HG03442 (cell line): Measurements from ENCODE around the gene DOCK11.
A peak's percentile ranks its signal among the peaks of the same experiment; 100 is the strongest.
"Not testable (repeated sequence)": the region's sequence is repeated elsewhere in the genome, so short reads cannot be mapped to it uniquely, and the experiment has no call there.

Source experiments
- ATAC-seq: cut with Tn5 transposase; IDR thresholded peaks from one replicate; pipeline ENCODE4 v1.9.1; 2021; ENCODE audit warnings: mild to moderate bottlenecking, moderate library complexity; ENCODE audit not compliant: unreplicated experiment

The DOCK11 gene

DNA sequence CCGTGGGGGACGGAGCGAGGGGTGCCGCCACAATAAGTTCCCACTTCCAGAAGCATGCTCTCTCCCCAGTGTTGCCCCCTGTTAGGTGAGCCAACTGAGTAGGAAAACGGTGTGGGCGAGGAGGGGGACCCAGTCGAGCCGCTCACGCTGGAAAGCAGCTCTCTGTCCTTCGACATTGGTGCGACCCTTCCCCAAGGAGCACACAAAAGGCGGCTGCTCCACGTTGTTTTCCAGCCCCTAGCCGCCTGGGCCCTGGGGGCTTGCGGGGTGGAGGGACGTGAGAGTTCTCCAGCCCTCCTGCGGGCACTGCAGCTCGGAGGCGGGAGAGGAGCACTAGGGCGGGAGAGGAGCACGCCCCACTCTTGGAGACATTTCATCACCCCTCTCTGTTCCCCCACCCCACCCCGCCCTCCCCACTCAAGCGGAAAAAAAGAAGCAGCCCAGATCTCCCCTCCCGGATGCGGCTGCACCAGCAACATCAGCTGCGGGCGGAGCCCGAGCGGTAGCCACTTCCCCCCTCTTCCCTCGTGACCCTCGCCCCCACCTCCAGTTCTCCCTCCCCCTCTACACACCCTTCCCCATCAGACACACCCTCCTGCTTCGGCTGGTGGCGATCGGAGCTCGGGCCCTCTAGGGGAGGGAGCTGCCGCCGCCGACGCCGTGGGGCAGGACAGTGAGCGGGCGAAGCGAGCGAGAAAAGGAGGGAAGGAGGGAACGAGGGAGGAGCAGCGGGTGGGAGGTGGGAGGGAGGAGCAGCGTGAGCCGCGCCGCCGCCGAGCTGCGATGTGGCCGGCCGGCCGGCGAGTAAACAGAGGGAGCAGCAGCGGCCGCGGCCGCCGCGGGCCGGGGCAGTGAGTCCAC, at the start of gene DOCK11:
Gene DOCK11, plus strand, starts transcription at position 755 of the 861 bp plus-strand sequence. CDS start 157 bp downstream, outside the sequence.
- peak; percentile 62 for ATAC-seq

DNA sequence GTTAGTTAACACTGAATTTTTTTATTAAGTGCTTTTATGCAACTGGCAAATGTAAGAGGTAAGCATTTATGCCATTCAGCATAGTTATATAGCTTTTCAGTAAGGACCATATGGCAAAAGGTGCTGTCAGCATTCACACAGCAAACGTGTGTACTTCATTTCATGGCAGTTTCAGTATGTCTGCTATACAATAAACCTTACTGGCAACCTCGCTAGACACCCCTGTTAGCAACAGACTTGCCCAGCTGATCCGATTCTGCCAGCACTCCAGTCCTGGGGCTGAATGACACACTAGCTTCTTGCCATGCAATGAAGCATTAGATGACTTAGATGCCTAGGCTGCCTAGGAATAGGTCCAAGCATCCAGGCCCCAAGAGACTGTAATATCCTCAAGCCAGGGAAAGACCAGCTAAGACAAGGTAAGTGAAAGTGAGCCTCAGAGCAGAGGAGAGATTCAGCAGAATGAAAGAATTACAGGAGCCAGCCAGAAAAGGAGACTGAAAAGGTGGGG, 47.3 kb upstream of the DOCK11 start:
- ATAC-seq: no peak

DNA sequence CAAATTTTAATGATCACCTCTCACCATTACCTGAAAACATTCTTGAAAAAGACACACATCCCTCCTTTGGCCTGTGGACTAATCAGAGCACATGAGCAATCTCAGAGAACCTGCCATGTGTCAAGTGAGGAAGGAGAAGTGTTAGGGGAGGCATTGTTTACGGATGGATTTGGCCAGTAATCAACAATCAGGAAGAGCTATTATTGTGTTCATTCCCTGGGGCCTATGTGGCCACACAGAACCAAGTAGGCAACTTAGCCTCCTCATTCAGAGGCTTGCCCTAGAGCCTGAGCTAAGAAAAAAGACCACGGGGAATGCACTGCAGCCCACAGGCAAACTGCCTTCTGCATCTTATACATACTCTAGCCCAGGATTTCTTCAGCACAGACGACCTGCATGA, 40.6 kb upstream of the DOCK11 start:
- no peak for ATAC-seq

DNA sequence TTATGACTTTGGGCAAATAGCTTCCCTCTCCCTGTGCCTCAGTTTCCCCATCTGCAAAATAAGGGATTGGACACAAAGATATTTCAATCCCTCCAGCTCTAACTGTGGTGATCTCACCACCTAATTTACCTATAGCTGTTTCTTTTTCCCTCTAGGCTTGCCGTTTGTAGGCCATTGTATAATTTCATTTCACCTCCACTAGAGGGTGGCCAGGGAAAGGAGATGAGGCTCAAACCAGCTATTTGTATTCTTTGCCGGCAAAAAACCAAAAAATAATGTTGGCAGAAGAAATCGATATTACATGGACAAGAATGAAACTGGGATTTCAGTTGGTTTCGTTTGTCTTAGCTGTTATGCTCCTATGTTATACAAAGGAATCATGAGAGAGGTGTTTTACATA, 36.1 kb upstream of the DOCK11 start:
- ATAC-seq: peak; percentile 71

DNA sequence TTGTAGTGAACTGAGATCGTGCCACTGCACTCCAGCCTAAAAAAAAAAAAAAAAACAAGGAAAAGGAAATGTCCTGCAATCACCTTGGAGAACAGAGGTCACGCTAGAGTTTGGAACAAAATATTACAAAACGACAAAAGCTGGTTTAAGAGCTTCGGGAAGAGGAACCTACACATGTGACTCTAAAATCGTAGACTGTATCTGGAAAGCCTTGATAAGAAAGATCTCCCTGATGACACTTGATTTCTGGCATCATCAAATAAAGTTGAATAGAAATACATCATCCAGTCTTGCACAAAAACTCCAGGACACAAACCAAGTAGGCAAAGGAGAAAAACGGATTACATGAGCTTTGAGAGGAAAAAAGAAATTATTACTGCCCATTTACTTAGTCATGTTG, 31.1 kb upstream of the DOCK11 start:
- no peak for ATAC-seq

DNA sequence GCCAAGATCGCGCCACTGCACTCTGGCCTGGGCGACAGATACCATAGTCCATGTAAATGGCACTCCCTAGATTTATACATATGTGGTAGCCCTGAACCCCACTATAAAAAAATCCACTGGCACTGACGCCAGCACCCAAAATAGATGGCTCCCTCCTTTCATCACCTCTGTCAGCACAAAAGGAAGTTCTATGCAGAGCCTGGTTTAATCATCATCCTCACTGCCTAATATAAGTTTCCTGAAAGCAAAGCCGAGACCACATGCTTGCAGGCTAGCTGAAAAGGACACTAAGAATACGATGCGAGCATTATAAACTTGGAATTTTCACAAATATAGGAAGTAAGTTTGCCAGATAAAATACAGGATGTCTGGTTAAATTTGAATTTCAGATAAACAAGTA, 27.5 kb upstream of the DOCK11 start:
- ATAC-seq: no peak

DNA sequence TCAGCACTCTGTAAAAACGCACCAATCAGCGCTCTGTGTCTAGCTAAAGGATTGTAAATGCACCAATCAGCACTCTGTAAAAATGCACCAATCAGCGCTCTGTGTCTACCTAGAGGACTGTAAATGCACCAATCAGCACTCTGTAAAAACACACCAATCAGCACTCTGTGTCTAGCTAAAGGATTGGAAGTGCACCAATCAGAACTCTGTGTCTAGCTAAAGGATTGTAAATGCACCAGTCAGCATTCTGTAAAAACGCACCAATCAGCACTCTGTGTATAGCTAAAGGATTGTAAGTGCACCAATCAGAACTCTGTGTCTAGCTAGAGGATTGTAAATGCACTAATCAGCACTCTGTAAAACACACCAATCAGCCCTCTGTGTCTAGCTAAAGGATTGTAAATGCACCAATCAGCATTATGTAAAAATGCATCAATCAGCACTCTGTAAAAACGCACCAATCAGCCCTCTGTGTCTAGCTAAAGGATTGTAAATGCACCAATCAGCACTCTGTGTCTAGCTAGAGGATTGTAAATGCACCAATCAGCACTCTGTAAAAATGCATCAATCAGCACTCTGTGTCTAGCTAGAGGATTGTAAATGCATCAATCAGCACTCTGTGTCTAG, 24.8 kb upstream of the DOCK11 start:
- not testable (repeated sequence) for ATAC-seq

DNA sequence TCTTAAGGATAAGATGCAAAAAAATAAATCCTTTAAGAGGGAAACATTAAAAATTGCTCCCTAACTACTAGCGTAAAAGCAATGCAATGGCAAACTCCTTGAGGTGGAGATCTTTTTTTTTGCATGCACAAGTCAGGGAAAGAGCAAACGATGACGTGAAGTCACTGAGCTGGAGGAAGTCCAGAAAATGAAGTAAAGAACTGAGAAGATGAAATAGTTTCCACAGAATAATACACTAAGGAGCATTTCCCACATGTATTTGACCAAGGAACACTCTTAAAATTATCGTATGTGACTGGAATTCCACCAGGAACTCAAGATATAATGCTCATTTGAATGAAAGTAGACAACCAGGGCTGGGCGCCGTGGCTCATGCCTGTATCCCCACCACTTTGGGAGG, 21.0 kb upstream of the DOCK11 start:
- no peak for ATAC-seq

DNA sequence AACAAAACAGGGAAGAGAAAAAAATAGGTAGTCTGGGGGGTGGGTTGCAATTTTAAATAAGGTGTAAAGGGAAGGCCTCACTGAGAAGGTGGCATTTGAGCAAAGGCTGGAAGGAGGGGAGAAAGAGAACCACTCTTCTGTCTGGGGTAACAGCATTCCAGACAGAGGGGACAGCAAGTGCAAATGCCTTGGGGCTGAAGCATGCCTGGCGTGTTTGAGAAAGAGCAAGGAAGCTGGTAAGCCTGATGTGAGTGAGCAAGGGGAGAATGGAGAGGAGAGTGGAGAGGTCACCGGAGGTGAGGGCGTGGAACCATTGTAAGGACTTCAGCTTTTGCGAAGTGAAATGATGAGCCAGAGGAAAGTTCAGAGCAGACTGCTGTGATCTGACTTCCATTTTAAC, 19.7 kb upstream of the DOCK11 start:
- ATAC-seq: no peak

DNA sequence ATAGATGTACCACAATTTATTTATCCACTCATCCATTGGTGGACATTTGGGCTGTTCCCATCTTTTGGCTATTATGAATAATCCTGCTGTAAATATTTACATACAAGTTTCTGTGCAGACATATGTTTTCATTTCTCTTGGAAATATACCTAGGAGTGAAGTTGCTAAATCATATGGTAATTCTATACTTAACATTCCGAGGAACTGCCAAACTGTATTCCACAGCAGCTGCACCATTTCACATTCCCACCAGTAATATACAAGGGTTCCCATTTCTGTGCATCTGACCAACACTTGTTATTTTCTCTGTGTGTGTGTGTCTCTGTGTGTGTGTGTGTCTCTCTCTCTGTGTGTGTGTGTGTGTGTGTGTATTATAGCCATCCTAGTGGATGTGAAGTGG, 15.4 kb upstream of the DOCK11 start:
- ATAC-seq: no peak

DNA sequence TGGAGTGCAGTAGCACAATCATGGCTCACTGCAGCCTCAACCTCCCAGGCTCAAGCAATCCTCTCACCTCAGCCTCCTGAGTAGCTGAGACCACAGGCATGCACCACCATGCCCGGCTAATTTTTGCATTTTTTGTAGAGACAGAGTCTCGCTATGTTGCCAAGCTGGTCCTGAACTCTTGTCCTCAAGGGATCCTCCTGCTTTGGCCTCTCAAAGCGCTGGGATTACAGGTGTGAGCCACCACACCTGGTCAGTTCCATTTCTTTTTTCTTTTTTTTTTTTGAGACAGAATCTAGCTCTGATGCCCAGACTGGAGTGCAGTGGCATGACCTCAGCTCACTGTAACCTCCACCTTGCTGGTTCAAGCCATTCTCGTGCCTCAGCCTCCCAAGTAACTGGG, 13.2 kb upstream of the DOCK11 start:
- ATAC-seq: not testable (repeated sequence)

DNA sequence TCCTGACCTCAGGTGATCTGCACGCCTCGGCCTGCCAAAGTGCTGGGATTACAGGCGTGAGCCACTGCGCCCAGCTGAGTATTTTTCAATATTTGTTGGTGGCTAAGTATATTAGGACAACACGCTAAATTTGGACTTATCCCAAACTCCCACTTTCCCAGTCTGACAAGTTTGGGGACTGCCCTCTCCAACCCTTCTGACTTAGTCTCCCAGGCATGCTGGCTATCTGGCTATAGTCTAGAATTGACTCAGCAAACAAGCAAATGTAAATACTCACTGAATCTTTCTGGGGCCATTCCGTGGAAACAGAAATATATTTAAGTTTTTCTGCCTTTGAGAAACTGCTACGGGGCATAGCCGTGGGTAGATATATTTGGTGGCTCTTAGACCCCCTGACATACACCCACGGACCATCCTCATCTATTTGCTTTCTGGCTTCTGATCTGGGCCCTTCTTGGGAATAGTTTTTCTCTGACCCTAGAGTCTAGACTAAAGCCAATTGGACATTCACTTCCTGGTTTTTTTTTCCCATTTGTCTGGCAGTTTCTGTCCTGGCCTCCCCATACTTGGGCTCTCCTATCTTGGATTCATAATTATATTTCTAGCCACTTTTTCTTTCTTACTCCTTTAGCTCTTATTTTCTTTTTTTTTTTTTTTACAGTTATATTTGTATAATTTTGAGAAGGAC, 11.3 kb upstream of the DOCK11 start:
- ATAC-seq: no peak

DNA sequence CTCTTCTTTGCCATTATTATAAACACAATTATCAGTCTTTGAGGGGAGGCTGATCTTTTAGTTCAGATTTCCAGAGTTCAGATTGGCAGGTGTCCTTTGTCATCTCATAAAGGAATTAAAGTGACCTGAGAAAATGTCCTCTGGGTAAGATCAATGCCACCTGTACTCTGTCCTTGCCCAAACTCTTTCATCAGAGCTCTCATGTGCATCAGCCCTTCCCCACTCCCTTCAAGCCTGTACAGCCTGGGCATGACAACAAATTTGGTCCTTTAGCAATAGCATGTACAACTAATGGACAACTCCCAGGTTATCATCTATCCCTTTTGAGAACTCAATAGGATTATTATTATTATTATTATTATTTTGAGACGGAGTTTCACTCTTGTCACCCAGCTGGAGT, 8.9 kb upstream of the DOCK11 start:
- ATAC-seq: not testable (repeated sequence)

DNA sequence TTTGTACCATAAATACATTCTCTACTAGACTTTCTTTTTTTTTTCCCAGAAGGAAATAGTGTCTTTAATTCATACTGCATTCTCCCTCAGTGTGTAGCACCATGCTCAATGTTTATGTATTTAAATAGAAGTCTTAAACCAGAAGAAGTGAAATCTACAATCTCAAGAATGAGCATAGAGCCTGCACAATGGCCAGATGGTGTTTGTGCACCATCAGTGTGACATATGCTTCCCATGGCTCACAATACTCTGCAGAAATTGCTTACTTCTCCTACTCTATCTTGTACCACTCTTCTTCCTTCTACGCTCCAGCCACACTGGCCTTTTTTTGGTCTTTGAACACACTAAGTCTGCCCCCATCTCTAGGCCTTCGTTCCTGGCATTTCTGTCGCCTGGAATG, 2.6 kb upstream of the DOCK11 start:
- no peak for ATAC-seq

DNA sequence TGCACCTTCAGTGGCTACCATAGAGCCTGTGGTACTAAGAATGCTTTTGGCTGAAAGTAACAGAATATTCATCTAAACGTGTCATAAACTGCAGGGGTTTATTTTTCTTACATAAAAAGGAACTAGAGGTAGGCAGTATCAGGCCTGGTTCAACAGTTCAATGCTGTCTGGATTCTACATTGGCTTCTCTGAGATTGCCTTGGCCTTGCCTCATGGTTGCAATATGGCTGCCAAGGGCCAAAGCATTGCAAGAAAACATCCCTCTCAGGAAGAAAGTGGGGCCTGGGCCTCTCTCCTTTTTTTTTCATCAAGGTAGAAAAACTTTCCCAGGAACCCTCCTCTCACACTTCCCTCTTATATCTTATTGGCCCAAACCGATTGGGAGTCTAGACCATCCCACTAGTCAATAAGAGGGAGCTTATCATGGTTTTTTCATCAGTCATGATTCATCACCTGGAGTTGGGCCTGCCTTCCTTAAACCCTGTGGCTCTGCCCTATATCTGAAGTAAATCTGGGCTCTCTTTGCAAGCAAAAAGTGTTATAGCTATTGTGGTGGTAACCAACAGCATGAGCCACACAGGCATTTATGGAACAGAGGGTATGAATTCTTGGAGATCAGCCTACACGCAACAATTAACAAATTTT, 1.8 kb upstream of the DOCK11 start:
- ATAC-seq: no peak

DNA sequence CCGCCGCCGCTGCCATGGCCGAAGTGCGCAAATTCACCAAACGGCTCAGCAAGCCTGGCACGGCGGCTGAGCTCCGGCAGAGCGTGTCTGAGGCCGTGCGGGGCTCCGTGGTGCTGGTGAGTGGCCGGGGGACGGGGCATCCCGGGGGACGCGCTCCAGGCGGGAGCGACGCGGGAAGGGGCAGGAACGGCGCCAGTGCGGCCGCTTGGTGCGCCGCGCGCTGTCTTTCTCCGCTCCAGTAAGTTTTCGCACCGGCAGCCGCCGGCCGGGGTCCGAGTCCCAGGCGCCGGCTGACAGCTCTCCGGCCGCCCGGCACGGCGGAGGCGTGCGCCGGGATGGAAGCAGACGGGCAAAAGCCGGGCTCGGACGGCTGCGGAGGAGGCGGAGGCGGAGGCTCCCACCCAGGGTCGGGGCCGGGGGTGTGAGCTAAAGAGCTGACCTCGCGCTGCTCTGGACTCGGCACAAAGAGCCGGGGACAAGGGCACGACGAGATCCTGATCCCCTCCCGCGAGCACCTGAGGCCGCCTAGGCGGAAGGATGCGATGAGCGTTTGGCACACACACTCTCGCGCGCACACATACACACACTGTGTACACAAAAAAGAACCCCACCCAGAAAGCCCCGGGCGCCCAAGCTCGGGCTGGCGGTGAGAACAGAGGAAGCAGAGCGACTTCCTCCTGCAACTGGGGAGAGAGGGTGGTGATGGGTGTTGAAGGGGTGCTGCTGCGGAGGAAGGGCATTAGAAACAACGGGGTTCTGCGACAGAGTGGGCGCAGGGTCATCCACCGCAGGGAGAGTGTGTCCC, 545 bp downstream of the DOCK11 start:
- peak; percentile 61 for ATAC-seq

DNA sequence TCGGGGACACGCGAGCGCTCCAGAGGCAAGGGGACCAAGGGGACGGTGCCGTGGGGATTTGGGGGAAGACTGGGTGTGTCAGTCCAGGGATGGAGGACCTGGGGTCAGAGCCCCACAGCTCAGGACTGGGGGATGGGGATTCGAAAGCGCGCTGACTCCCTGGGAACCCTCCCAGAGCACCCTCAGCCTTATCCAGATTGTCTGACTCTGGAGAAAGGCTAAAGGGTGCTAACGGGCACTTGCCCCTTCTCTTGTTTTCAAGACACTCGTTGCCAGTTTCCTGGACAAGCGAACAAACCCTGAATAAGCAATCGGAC, 1.1 kb downstream of the DOCK11 start:
- peak; percentile 3 for ATAC-seq

DNA sequence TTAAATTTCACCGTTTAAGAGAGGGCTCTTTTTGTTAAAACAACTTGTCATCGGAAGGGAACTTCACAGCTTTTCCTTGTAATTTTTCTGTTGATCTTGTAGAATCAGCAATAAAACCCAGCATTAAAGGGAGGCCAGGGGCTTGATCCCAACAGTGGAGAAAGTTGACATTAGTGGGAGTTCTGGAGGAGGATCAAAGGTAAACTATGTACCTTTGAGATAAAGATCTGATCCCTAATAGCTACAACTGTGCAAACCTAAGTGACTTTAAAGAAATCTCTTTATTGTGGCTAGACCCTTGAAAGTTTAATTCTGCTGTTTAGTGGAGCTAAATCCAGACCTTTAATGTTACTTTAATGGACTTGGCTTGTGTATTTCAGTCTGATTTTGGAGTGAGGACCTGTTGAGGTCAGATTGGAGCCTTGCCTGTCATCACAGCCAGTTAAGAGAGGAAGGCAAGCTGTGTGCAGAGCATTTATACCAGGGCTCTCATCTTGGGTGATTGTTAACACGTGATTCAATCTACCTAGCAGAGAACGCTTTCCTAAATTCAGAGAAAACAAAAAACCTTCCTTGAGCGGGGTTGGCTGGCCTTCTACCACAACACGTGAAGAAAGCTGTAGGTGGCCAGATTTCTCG, 1.7 kb downstream of the DOCK11 start:
- no peak for ATAC-seq

DNA sequence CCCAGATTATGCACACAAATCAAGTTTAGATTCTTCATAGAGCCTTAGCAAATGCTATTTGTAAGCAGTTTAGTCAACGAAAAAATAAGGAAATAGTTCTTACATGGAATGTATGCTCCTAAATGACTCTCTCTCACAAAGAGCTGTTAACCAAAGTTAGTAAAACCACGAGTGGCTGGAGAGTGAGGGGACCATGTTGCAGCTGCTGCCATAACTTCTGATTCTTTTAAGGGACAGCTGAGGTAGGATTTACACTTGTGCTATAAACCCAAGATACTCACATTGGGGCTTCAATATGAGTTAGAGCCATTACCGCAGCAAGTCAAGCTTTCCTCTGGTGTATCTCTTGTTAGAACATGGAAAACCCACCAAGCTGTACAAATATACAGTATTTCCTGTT, 2.7 kb downstream of the DOCK11 start:
- ATAC-seq: no peak

DNA sequence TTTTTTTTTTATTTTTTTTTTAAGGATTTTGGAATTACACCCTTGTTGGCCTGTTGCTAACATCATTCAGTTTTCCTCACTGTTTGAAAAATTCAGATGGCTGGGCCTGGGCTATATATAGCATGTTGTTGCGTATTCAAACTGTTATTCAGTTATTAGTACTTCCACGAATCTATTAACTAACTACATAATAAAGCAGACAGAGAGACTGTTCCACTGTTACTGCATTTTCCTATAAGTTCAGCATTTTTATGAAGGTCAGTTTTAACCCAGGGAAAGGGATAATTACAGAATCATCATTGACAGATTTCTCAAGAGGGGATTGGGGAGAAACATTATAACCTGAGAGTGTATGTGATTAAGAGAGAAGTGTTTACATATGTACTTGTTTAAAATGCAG, 3.1 kb downstream of the DOCK11 start:
- ATAC-seq: no peak
